HG03432 (cell line): Measurements from ENCODE around the gene SDK1.

Source experiments
- ATAC-seq: cut with Tn5 transposase; IDR thresholded peaks from one replicate; pipeline ENCODE4 v1.9.1; 2021; ENCODE audit warnings: mild to moderate bottlenecking, moderate library complexity; ENCODE audit not compliant: unreplicated experiment

SDK1 gene

GRCh38 chr7:3327655-3328054 is 26.6 kb downstream of the SDK1 start:
- ATAC-seq, result no peak

- no peak for ATAC-seq
Measured at GRCh38 chr7:3332308-3332707, 31.3 kb downstream of the SDK1 start.

- no peak for ATAC-seq
Measured at GRCh38 chr7:3333861-3334260, 32.8 kb downstream of the SDK1 start.

GRCh38 chr7:3336042-3336665 is 35.1 kb downstream of the SDK1 start:
- ATAC-seq, result no peak

GRCh38 chr7:3338161-3338560 is 37.1 kb downstream of the SDK1 start:
- no peak for ATAC-seq

GRCh38 chr7:3345699-3346481 is 44.8 kb downstream of the SDK1 start:
- no peak for ATAC-seq

- no peak for ATAC-seq
Measured at GRCh38 chr7:3349126-3349525, 48.1 kb downstream of the SDK1 start.

- ATAC-seq, result no peak
Measured at GRCh38 chr7:3356173-3356572, 55.1 kb downstream of the SDK1 start.

- no peak for ATAC-seq
Measured at GRCh38 chr7:3358991-3359390, 57.9 kb downstream of the SDK1 start.

GRCh38 chr7:3367261-3367660 is 66.2 kb downstream of the SDK1 start:
- no peak for ATAC-seq

- ATAC-seq, result no peak
Measured at GRCh38 chr7:3370068-3370830, 69.2 kb downstream of the SDK1 start.

- ATAC-seq, result no peak
Measured at GRCh38 chr7:3370921-3371320, 69.9 kb downstream of the SDK1 start.

- no peak for ATAC-seq
Measured at GRCh38 chr7:3371601-3372000, 70.5 kb downstream of the SDK1 start.

- ATAC-seq, result no peak
Measured at GRCh38 chr7:3374239-3374638, 73.2 kb downstream of the SDK1 start.

GRCh38 chr7:3378390-3379150 is 77.5 kb downstream of the SDK1 start:
- ATAC-seq, result no peak

- ATAC-seq, result no peak
Measured at GRCh38 chr7:3380034-3380433, 79.0 kb downstream of the SDK1 start.

- ATAC-seq, result no peak
Measured at GRCh38 chr7:3380886-3381685, 80.0 kb downstream of the SDK1 start.

- ATAC-seq, result no peak
Measured at GRCh38 chr7:3386423-3387190, 85.6 kb downstream of the SDK1 start.

GRCh38 chr7:3393862-3394261 is 92.8 kb downstream of the SDK1 start:
- no peak for ATAC-seq

GRCh38 chr7:3397324-3397723 is 96.3 kb downstream of the SDK1 start:
- no peak for ATAC-seq
